ENCODE measurements around the gene BMPER. TPM values are rescaled to one million over a fixed set of nuclear protein-coding genes. Genes with fewer than 3 reads are reported as not detected.

BMPER gene
- total RNA-seq, 1 experiment from 2014 or later: not detected

DNA sequence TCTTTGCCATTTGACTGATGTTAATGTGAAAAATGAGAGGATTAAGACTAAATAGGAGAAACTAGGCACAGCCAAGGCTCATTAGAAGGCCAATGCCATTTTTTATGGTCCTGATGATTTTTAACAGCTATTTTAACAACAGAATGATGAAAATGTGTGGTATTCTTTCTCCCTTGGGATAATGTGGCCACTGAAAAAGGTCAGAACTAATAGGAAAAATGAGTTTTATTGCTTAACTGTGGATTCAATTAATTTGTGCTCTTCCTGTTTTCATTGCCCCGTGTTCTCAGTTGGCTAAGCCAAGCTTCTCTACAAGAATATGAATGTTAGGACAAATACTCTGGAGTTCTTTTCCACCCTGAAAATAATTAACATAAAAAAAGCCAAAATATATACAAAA is 56.6 kb downstream of the BMPER start:
- Mint-ChIP-seq H3K27me3 (ENCODE audit: insufficient read depth, unreplicated experiment) (no peaks in the 10 kb centered on the region), H3K4me3 (ENCODE audit: unreplicated experiment) (no peak overlapping the region), H3K36me3 (ENCODE audit: insufficient read depth, unreplicated experiment) (no peaks in the 10 kb centered on the region), H3K9me3 (ENCODE audit: unreplicated experiment) (no peaks in the 10 kb centered on the region), H3K27ac (ENCODE audit: unreplicated experiment) (no peak overlapping the region), H3K4me1 (ENCODE audit: low read depth, unreplicated experiment) (no peaks in the 10 kb centered on the region)
- Histone ChIP-seq H3K4me1 (no peaks in the 10 kb centered on the region), H3K27me3 (replicated peaks; ENCODE audit: control insufficient read depth, insufficient read depth, low read length) (no peaks in the 10 kb centered on the region), H3K9me3 (no peaks in the 10 kb centered on the region), H3K36me3 (ENCODE audit: control insufficient read depth, insufficient read depth, low read length) (no peaks in the 10 kb centered on the region), H3K4me3 (ENCODE audit: low read depth, low read length) (no peak overlapping the region)
- TF ChIP-seq CTCF (IDR thresholded peaks at IDR 0.05; ENCODE audit: insufficient read depth in 1 of 2, low read depth in 1 of 2, low read length in 1 of 2, severe bottlenecking in 1 of 2, unreplicated experiment in 1 of 2): no peak
- DNase-seq: no peak
- intact Hi-C loops (cut with micrococcal nuclease; ENCODE audit: unreplicated experiment): no loop called here
- POLR2A ChIA-PET: no interaction called here
- CTCF ChIA-PET: interaction anchor here (0.7 kb wide), 1 partner anchor 29 kb away, joined by 3 read pairs; no protein-coding TSS in a partner anchor
- BruUV-seq (replicated peaks): no TSS peak

DNA sequence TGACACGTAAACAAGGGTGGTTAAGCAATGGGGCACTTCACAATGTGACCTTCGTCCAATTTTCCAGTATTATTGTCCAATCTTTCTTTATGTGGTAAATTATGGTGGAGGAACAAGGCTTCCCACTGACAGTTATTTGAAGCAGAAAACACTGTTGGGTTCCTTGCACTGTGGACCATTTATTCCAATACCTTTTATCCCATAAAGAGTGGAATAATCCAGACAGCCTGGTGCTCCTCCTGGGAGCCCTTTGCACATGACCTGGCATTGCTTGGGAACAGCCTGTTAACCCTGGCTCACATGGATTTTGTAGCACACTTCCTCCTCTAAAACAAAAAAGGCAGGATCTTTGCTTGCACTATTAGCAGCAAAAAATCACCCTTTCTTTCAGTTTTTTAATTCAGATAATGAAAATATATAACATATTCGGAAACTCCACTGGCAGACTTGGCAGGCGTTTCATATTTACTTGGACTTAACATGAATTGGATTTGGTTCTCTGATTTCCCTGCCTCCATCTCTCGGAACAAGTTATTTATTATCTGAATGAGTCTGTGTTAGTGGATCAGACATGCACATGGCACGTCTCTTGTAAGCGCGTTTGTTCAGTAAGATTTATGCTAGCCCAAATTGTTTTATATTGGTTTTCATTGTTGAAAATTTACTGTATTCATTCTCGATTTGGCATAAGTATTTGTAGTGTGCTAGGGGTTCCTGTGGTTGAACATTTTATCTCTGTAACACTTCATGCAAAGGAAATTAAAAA is 59.3 kb downstream of the BMPER start:
- no peaks in the 10 kb centered on the region for H3K9me3 Mint-ChIP-seq (ENCODE audit: unreplicated experiment)
- H3K4me3 Mint-ChIP-seq (ENCODE audit: unreplicated experiment): no peak overlapping the region
- H3K4me1 Mint-ChIP-seq (ENCODE audit: low read depth, unreplicated experiment): no peaks in the 10 kb centered on the region
- POLR2A ChIA-PET: no interaction called here
- TF ChIP-seq CTCF (IDR thresholded peaks at IDR 0.05; ENCODE audit: insufficient read depth in 1 of 2, low read depth in 1 of 2, low read length in 1 of 2, severe bottlenecking in 1 of 2, unreplicated experiment in 1 of 2): no peak
- BruUV-seq (replicated peaks): no TSS peak
- H3K4me3 ChIP-seq (ENCODE audit: low read depth, low read length): no peak overlapping the region
- no peaks in the 10 kb centered on the region for H3K27me3 Mint-ChIP-seq (ENCODE audit: insufficient read depth, unreplicated experiment)
- H3K36me3 ChIP-seq (ENCODE audit: control insufficient read depth, insufficient read depth, low read length): no peaks in the 10 kb centered on the region
- H3K9me3 ChIP-seq: no peaks in the 10 kb centered on the region
- no peaks in the 10 kb centered on the region for H3K4me1 ChIP-seq
- CTCF ChIA-PET: no interaction called here
- H3K27ac Mint-ChIP-seq (ENCODE audit: unreplicated experiment): no peak overlapping the region
- intact Hi-C loops (cut with micrococcal nuclease; ENCODE audit: unreplicated experiment): no loop called here
- H3K36me3 Mint-ChIP-seq (ENCODE audit: insufficient read depth, unreplicated experiment): no peaks in the 10 kb centered on the region
- no peaks in the 10 kb centered on the region for H3K27me3 ChIP-seq (replicated peaks; ENCODE audit: control insufficient read depth, insufficient read depth, low read length)
- no peak for DNase-seq

GRCh38 chr7:33965183-33965744 is 59.9 kb downstream of the BMPER start:
- Histone ChIP-seq H3K36me3 (ENCODE audit: control insufficient read depth, insufficient read depth, low read length) (no peaks in the 10 kb centered on the region), H3K9me3 (no peaks in the 10 kb centered on the region), H3K4me3 (ENCODE audit: low read depth, low read length) (no peak overlapping the region), H3K4me1 (no peaks in the 10 kb centered on the region), H3K27me3 (replicated peaks; ENCODE audit: control insufficient read depth, insufficient read depth, low read length) (no peaks in the 10 kb centered on the region)
- Mint-ChIP-seq H3K27me3 (ENCODE audit: insufficient read depth, unreplicated experiment) (no peaks in the 10 kb centered on the region), H3K4me3 (ENCODE audit: unreplicated experiment) (no peak overlapping the region), H3K27ac (ENCODE audit: unreplicated experiment) (no peak overlapping the region), H3K9me3 (ENCODE audit: unreplicated experiment) (no peaks in the 10 kb centered on the region), H3K4me1 (ENCODE audit: low read depth, unreplicated experiment) (no peaks in the 10 kb centered on the region), H3K36me3 (ENCODE audit: insufficient read depth, unreplicated experiment) (no peaks in the 10 kb centered on the region)
- DNase-seq: no peak
- no peak for TF ChIP-seq CTCF (IDR thresholded peaks at IDR 0.05; ENCODE audit: insufficient read depth in 1 of 2, low read depth in 1 of 2, low read length in 1 of 2, severe bottlenecking in 1 of 2, unreplicated experiment in 1 of 2)
- intact Hi-C loops (cut with micrococcal nuclease; ENCODE audit: unreplicated experiment): no loop called here
- ChIA-PET CTCF (no interaction called here), POLR2A (no interaction called here)
- no TSS peak for BruUV-seq (replicated peaks)
